Effector memory CD4-positive, alpha-beta T cell (primary cell): ENCODE results near the gene ARHGEF7.
"Not testable (repeated sequence)": the region's sequence is repeated elsewhere in the genome, so short reads cannot be mapped to it uniquely, and the experiment has no call there.

Experiments
- DNase-seq, 3 donors: peaks; one replicate each; pipeline ENCODE4 v3.0.0-alpha.2; 2020
- H3K27ac ChIP-seq: 2 replicates; pipeline ENCODE4 v1.7.0; 2013; ENCODE audit warnings: mild to moderate bottlenecking, low read length, moderate library complexity; ENCODE audit not compliant: insufficient read depth, poor library complexity, severe bottlenecking
- H3K27me3 ChIP-seq: replicated peaks from 2 replicates; pipeline ENCODE4 v1.7.0; 2013; ENCODE audit warnings: mild to moderate bottlenecking, low read length; ENCODE audit not compliant: insufficient read depth, control insufficient read depth, poor library complexity, severe bottlenecking
- H3K36me3 ChIP-seq: 2 replicates; pipeline ENCODE4 v1.7.0; 2013; ENCODE audit warnings: mild to moderate bottlenecking, low read length, moderate library complexity; ENCODE audit not compliant: control insufficient read depth, insufficient read depth
- H3K4me1 ChIP-seq: 2 replicates; pipeline ENCODE4 v1.7.0; 2013; ENCODE audit warnings: low read length, mild to moderate bottlenecking; ENCODE audit not compliant: control insufficient read depth, insufficient read depth, poor library complexity, severe bottlenecking
- H3K4me3 ChIP-seq: 2 replicates; pipeline ENCODE4 v1.7.0; 2013; ENCODE audit warnings: low read length, low read depth, mild to moderate bottlenecking; ENCODE audit not compliant: insufficient read depth, poor library complexity, severe bottlenecking
- H3K9me3 ChIP-seq: 2 replicates; pipeline ENCODE4 v1.7.0; 2013; ENCODE audit warnings: mild to moderate bottlenecking, low read length, moderate library complexity; ENCODE audit not compliant: control insufficient read depth

Gene ARHGEF7

GRCh38 chr13:111187960-111188541, 72.9 kb downstream of the ARHGEF7 start:
- Histone ChIP-seq H3K27ac (no peak overlapping the region), H3K27me3 (no peaks in the 10 kb centered on the region), H3K36me3 (peaks cover 4% of the 10 kb centered on the region), H3K4me3 (no peak overlapping the region), H3K4me1 (peaks cover 40% of the 10 kb centered on the region), H3K9me3 (no peaks in the 10 kb centered on the region)
- DNase-seq = no peak

GRCh38 chr13:111189064-111189505, 74.0 kb downstream of the ARHGEF7 start:
- peak; percentile 44 to 76 (median 62) for DNase-seq

GRCh38 chr13:111189516-111189915, 74.4 kb downstream of the ARHGEF7 start:
- not testable (repeated sequence) for H3K4me3 ChIP-seq, H3K9me3 ChIP-seq, H3K36me3 ChIP-seq, H3K27ac ChIP-seq, DNase-seq, H3K27me3 ChIP-seq
- peaks cover 31% of the 10 kb centered on the region for H3K4me1 ChIP-seq

More at GRCh38 chr13:111189064-111189505, 74.0 kb downstream of the ARHGEF7 start:
- H3K27me3 ChIP-seq, H3K36me3 ChIP-seq, H3K4me3 ChIP-seq, H3K27ac ChIP-seq, H3K9me3 ChIP-seq: not testable (repeated sequence)
- H3K4me1 ChIP-seq = peaks cover 35% of the 10 kb centered on the region

GRCh38 chr13:111193223-111193622, 78.1 kb downstream of the ARHGEF7 start:
- not testable (repeated sequence) for DNase-seq, H3K4me1 ChIP-seq, H3K27me3 ChIP-seq, H3K4me3 ChIP-seq, H3K27ac ChIP-seq, H3K9me3 ChIP-seq, H3K36me3 ChIP-seq

GRCh38 chr13:111194651-111195050, 79.5 kb downstream of the ARHGEF7 start:
- not testable (repeated sequence) for DNase-seq, H3K27ac ChIP-seq, H3K36me3 ChIP-seq, H3K27me3 ChIP-seq, H3K4me3 ChIP-seq, H3K4me1 ChIP-seq, H3K9me3 ChIP-seq

DNA sequence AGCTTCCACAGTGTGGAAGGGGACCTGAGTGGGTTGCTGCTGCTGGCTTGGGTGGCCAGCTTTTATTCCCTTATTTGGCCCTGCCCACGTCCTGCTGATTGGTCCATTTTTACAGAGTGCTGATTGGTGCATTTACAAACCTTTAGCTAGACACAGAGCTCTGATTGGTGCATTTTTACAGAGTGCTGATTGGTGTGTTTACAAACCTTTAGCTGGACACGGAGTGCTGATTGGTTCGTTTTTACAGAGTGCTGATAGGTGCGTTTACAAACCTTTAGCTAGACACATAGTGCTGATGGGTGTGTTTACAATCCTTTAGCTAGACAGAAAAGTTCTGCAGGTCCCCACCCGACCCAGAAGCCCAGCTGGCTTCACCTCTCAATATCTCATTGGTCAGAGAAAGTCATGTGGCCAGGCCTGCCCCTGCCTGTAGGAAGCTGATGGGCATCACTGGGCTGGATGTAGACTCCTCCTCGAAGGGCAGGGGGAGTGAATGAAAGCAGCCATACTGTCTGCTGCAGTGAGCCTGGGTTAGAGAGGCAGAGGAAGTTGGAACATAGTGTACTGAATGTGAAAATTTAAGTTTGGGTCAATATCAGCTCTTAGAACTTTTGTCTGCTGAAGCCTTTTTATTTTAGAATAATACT, 83.7 kb downstream of the ARHGEF7 start:
- not testable (repeated sequence) for H3K27ac ChIP-seq, H3K4me3 ChIP-seq, DNase-seq, H3K27me3 ChIP-seq, H3K9me3 ChIP-seq, H3K36me3 ChIP-seq
- H3K4me1 ChIP-seq = peaks cover 17% of the 10 kb centered on the region

DNA sequence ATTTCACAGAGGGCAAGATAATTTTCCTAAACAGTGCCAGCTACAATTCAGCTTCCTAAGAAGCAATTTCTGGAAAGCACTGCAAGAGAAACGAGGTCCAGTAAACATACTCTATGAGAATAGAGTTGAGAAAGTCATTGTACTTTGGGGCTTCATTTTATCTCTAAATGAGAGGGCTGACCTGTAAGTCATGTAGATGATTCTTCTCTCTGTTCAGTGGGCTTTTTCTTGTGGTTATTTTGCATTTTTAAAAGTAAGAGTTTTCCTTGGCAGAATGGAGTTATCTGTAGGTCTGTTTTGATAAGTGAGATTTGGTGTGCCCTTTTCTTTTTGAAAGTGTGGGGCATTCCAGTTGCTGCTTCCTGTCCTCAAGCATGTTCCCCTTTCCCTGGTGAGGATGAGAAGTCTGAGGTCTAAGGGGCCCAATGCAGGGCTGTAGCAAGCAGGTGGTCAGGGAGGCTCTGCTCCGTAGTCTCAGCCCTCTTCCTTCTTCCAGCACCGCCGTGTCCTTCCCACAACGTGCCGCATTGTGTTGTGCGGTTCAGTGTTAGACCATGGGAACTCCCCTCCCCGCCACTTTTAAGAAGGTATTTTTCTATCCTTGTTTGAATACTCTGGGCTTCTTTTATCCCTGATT, 86.3 kb downstream of the ARHGEF7 start:
- DNase-seq = no peak

GRCh38 chr13:111202156-111202621, 87.1 kb downstream of the ARHGEF7 start:
- no peak for DNase-seq
- Histone ChIP-seq H3K4me3 (no peak overlapping the region), H3K4me1 (peaks cover 17% of the 10 kb centered on the region), H3K27me3 (no peaks in the 10 kb centered on the region), H3K9me3 (no peaks in the 10 kb centered on the region), H3K27ac (no peak overlapping the region), H3K36me3 (peaks cover 12% of the 10 kb centered on the region)

More for the DNA sequence above, 86.3 kb downstream of the ARHGEF7 start:
- peaks cover 12% of the 10 kb centered on the region for H3K36me3 ChIP-seq
- no peaks in the 10 kb centered on the region for H3K9me3 ChIP-seq
- H3K27ac ChIP-seq = no peak overlapping the region
- H3K27me3 ChIP-seq = no peaks in the 10 kb centered on the region
- no peak overlapping the region for H3K4me3 ChIP-seq
- peaks cover 17% of the 10 kb centered on the region for H3K4me1 ChIP-seq

DNA sequence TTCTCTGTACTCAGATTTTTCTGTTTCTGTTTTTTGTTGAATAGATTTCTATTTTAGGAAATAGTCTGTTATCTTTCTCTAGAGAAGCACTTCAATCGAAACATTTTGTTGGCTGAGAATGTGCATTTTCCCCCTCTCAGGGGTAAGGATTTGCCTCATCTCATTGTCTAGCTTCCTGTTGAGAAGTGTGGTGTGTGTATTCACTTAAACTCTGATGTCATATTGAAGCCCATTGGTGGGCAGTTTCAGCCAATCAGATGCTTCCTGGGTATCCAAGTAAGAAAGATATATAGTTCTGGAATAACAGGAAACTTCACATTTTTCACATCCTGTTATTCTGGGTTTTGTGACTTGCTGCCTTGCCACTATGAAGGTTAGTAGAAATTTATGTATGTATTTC, 87.6 kb downstream of the ARHGEF7 start:
- Histone ChIP-seq H3K27me3 (no peaks in the 10 kb centered on the region), H3K4me3 (no peak overlapping the region), H3K4me1 (peaks cover 17% of the 10 kb centered on the region), H3K9me3 (no peaks in the 10 kb centered on the region), H3K36me3 (peaks cover 12% of the 10 kb centered on the region), H3K27ac (no peak overlapping the region)
- no peak for DNase-seq

DNA sequence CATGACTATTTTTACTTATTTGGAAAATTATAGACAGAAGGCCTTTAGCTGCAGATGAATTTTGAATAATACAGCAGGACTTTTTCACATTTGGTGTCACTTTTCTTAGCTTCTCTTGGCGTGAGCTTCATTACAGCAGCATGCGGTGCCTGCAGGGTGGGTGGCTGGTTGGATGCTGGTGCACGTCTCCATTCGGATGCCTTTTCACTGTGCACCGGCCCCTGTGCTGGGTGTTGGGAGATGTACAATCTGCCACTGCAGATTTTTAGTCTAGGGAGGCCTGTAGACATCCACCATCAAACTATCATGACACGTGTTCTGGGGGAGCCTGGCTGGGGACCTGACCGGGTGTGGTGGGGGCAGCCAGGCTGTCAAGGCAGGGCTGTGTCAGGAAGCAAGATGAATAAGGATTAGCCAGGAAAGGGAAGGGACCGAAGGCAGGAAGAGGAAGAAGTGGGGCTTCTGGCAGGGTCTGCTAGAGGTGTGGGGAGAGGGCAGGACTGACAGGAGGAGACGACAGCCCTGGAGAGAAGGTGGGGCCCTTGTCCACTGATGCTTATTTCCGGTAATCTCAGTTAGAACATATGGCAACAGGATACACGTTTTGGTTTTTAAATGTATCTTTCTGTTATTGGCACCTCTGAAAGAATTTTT, 88.8 kb downstream of the ARHGEF7 start:
- Histone ChIP-seq H3K4me1 (peaks cover 17% of the 10 kb centered on the region), H3K36me3 (peaks cover 12% of the 10 kb centered on the region), H3K27me3 (no peaks in the 10 kb centered on the region), H3K9me3 (no peaks in the 10 kb centered on the region), H3K27ac (no peak overlapping the region), H3K4me3 (no peak overlapping the region)
- no peak for DNase-seq
